ENCODE measurements around the gene AMACR. TPM values are rescaled to one million over a fixed set of nuclear protein-coding genes. Genes with fewer than 3 reads are reported as not detected.

The AMACR gene
- polyA plus RNA-seq, 1 donor from 2014 or later = 28.5 TPM

DNA sequence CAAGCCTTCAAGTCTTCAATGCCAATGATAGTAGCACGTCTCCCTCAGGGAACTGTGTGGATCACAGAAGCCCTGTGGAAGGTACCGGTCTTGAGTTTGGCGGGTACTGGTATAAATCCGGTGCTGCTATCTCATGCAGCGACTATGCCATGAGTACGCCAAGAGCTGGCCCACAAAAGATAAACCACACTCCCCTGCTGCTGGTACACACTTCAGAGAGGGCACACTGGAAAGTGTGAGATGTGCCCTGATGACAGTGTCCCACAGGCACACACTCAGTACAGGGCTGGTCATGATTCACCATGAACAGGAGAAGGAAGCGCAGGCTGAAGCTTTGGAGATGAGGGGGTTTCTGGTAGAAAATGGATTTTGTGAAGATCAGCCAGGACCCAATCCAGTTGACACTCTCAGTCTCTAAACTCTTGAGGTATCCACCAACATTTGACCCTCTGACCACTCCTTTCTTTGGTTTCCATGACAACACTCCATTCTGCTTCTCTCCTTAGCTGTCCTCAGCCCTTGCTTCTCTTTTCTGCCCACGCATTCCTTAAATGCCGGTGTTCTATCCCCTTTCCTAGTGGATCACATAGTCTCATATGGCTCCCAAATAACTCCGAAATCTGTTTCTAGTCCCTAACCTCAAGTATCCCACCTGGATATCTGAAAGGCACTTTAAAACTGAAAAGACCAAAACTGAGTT lies 5.1 kb downstream of the AMACR start:
- TF ChIP-seq, protein P1, sequence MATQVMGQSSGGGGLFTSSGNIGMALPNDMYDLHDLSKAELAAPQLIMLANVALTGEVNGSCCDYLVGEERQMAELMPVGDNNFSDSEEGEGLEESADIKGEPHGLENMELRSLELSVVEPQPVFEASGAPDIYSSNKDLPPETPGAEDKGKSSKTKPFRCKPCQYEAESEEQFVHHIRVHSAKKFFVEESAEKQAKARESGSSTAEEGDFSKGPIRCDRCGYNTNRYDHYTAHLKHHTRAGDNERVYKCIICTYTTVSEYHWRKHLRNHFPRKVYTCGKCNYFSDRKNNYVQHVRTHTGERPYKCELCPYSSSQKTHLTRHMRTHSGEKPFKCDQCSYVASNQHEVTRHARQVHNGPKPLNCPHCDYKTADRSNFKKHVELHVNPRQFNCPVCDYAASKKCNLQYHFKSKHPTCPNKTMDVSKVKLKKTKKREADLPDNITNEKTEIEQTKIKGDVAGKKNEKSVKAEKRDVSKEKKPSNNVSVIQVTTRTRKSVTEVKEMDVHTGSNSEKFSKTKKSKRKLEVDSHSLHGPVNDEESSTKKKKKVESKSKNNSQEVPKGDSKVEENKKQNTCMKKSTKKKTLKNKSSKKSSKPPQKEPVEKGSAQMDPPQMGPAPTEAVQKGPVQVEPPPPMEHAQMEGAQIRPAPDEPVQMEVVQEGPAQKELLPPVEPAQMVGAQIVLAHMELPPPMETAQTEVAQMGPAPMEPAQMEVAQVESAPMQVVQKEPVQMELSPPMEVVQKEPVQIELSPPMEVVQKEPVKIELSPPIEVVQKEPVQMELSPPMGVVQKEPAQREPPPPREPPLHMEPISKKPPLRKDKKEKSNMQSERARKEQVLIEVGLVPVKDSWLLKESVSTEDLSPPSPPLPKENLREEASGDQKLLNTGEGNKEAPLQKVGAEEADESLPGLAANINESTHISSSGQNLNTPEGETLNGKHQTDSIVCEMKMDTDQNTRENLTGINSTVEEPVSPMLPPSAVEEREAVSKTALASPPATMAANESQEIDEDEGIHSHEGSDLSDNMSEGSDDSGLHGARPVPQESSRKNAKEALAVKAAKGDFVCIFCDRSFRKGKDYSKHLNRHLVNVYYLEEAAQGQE (IDR thresholded peaks at IDR 0.05; ENCODE audit: borderline replicate concordance) = no peak
- TF ChIP-seq MXI1 (conservative IDR thresholded peaks at IDR 0.05; ENCODE audit: poor library complexity, severe bottlenecking) = no peak
- TF ChIP-seq, protein P2, sequence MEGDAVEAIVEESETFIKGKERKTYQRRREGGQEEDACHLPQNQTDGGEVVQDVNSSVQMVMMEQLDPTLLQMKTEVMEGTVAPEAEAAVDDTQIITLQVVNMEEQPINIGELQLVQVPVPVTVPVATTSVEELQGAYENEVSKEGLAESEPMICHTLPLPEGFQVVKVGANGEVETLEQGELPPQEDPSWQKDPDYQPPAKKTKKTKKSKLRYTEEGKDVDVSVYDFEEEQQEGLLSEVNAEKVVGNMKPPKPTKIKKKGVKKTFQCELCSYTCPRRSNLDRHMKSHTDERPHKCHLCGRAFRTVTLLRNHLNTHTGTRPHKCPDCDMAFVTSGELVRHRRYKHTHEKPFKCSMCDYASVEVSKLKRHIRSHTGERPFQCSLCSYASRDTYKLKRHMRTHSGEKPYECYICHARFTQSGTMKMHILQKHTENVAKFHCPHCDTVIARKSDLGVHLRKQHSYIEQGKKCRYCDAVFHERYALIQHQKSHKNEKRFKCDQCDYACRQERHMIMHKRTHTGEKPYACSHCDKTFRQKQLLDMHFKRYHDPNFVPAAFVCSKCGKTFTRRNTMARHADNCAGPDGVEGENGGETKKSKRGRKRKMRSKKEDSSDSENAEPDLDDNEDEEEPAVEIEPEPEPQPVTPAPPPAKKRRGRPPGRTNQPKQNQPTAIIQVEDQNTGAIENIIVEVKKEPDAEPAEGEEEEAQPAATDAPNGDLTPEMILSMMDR (IDR thresholded peaks at IDR 0.05; ENCODE audit: poor library complexity, severe bottlenecking) = no peak
- TF ChIP-seq POLR2AphosphoS5 (IDR thresholded peaks at IDR 0.05) = no peak
- Histone ChIP-seq H3K79me2 (replicated peaks; ENCODE audit: insufficient read depth, low read length) (peaks cover 4% of the 10 kb centered on the region), H3K9me2 (ENCODE audit: insufficient read depth, low read length) (no peaks in the 10 kb centered on the region), H3K36me3 (ENCODE audit: insufficient read depth, low read length) (no peaks in the 10 kb centered on the region), H3K9me3 (ENCODE audit: low read length) (no peaks in the 10 kb centered on the region), H3K4me2 (ENCODE audit: low read length) (no peak overlapping the region), H3F3A (ENCODE audit: insufficient read depth, low read length, poor library complexity, severe bottlenecking) (no peaks in the 10 kb centered on the region), H3K4me3 (ENCODE audit: low read length) (no peak overlapping the region), H3K27ac (ENCODE audit: low read length) (no peak overlapping the region), H2AFZ (ENCODE audit: low read depth, low read length) (no peak overlapping the region), H3K9ac (ENCODE audit: low read length) (no peak overlapping the region), H4K20me1 (ENCODE audit: insufficient read depth) (no peaks in the 10 kb centered on the region), H3K27me3 (ENCODE audit: insufficient read depth, low read depth, low read length) (no peaks in the 10 kb centered on the region)

DNA sequence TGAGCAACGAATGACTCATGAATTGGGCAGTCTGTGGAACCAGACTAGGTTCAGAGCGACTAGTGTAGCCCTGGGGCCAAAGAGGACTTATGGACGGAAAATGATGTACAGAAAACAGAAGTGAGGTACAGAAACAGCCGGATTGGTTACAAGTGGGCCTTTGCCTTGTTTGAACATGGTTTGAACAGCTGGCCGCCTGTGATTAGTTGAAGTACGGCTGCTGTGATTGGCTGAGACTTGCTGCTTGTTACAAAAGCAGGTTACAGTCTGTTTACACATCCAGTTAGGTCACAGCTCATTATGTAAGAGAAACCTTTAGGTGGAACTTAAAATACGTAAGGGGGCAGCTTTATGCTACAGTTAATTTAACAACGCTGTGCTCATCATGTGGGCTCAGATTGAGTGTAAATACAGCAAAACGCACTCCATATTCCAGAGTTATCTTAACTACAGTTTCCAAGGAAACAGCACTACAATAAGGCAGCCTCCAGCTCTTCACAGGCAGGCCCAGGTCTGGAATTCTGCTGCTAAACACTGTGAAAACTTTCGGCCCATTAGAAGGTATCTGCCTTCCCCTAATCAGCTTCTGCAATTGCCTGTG lies 6.5 kb downstream of the AMACR start:
- peaks cover 4% of the 10 kb centered on the region for H3K79me2 ChIP-seq (replicated peaks; ENCODE audit: insufficient read depth, low read length)
- H3K9me3 ChIP-seq (ENCODE audit: low read length) = no peaks in the 10 kb centered on the region
- H3K4me2 ChIP-seq (ENCODE audit: low read length) = no peak overlapping the region
- no peak overlapping the region for H3K9ac ChIP-seq (ENCODE audit: low read length)
- no peaks in the 10 kb centered on the region for H3K36me3 ChIP-seq (ENCODE audit: insufficient read depth, low read length)
- H3K4me3 ChIP-seq (ENCODE audit: low read length) = no peak overlapping the region
- H3K9me2 ChIP-seq (ENCODE audit: insufficient read depth, low read length) = no peaks in the 10 kb centered on the region
- H2AFZ ChIP-seq (ENCODE audit: low read depth, low read length) = no peak overlapping the region
- no peaks in the 10 kb centered on the region for H4K20me1 ChIP-seq (ENCODE audit: insufficient read depth)
- no peak for TF ChIP-seq SMC3 (conservative IDR thresholded peaks at IDR 0.05; ENCODE audit: poor library complexity)
- TF ChIP-seq, protein P2 (IDR thresholded peaks at IDR 0.05; ENCODE audit: poor library complexity, severe bottlenecking) = no peak
- no peak for TF ChIP-seq EP300 (conservative IDR thresholded peaks at IDR 0.05; ENCODE audit: poor library complexity, severe bottlenecking)
- TF ChIP-seq RAD21 (conservative IDR thresholded peaks at IDR 0.05) = no peak
- TF ChIP-seq, protein P1 (IDR thresholded peaks at IDR 0.05; ENCODE audit: borderline replicate concordance) = no peak
- TF ChIP-seq MXI1 (conservative IDR thresholded peaks at IDR 0.05; ENCODE audit: poor library complexity, severe bottlenecking) = no peak
- no peak for TF ChIP-seq POLR2AphosphoS5 (IDR thresholded peaks at IDR 0.05)
- no peak for TF ChIP-seq TAF1 (IDR thresholded peaks at IDR 0.05; ENCODE audit: low read depth)
- TF ChIP-seq EZH2 (IDR thresholded peaks at IDR 0.05; ENCODE audit: borderline replicate concordance, insufficient read depth, low read length, poor library complexity, severe bottlenecking) = no peak
- H3F3A ChIP-seq (ENCODE audit: insufficient read depth, low read length, poor library complexity, severe bottlenecking) = no peaks in the 10 kb centered on the region
- H3K27me3 ChIP-seq (ENCODE audit: insufficient read depth, low read depth, low read length) = no peaks in the 10 kb centered on the region
- H3K27ac ChIP-seq (ENCODE audit: low read length) = no peak overlapping the region
